Neuronal stem cell (in vitro differentiated cells): Measurements from ENCODE around the gene DRAM1.

Source experiments
- DNase-seq: peaks from one replicate; pipeline ENCODE4 v3.0.0-alpha.2; 2013; ENCODE audit warnings: low spot score
- H2AFZ ChIP-seq: one replicate; pipeline ENCODE4 v1.6.1; 2013; ENCODE audit warnings: mild to moderate bottlenecking, low read length, inconsistent platforms
- H2AK5ac ChIP-seq: 2 replicates; pipeline ENCODE4 v1.6.1; 2013; ENCODE audit warnings: low read depth, mild to moderate bottlenecking, inconsistent platforms, low read length, moderate library complexity, mixed read lengths
- H2BK120ac ChIP-seq: 2 replicates; pipeline ENCODE4 v1.6.1; 2013; ENCODE audit warnings: low read depth, mild to moderate bottlenecking, inconsistent platforms, low read length, moderate library complexity, mixed read lengths
- H2BK12ac ChIP-seq: one replicate; pipeline ENCODE4 v1.6.1; 2013; ENCODE audit warnings: low read length, inconsistent platforms
- H2BK15ac ChIP-seq: 2 replicates; pipeline ENCODE4 v1.6.1; 2013; ENCODE audit warnings: mild to moderate bottlenecking, low read length, inconsistent platforms, mixed read lengths
- H2BK5ac ChIP-seq: one replicate; pipeline ENCODE4 v1.6.1; 2013; ENCODE audit warnings: inconsistent platforms, mild to moderate bottlenecking, low read length, moderate library complexity
- H3K14ac ChIP-seq: one replicate; pipeline ENCODE4 v1.6.1; 2013; ENCODE audit warnings: low read length, inconsistent platforms
- H3K18ac ChIP-seq: 2 replicates; pipeline ENCODE4 v1.6.1; 2013; ENCODE audit warnings: low read length, inconsistent platforms
- H3K23ac ChIP-seq: 2 replicates; pipeline ENCODE4 v1.6.1; 2013; ENCODE audit warnings: low read depth, mild to moderate bottlenecking, mixed read lengths, low read length, inconsistent platforms; ENCODE audit not compliant: poor library complexity
- H3K27ac ChIP-seq: replicated peaks from 3 replicates; pipeline ENCODE4 v1.5.1; 2013; ENCODE audit warnings: low read length, inconsistent platforms
- H3K27me3 ChIP-seq, 3 experiments: 2 replicates each; pipeline ENCODE4 v1.6.1; 2013; ENCODE audit warnings: low read length in 3 of 3, mild to moderate bottlenecking in 2 of 3, inconsistent platforms in 1 of 3, low read depth in 1 of 3, mixed read lengths in 1 of 3, moderate library complexity in 1 of 3; ENCODE audit not compliant: control insufficient read depth in 3 of 3, insufficient read depth in 3 of 3
- H3K36me3 ChIP-seq, 2 donors: replicated peaks in 1 of 2; 2 replicates each; pipeline ENCODE4 v1.6.1; 2013; ENCODE audit warnings: low read length in 2 of 2; ENCODE audit not compliant: control insufficient read depth in 2 of 2, insufficient read depth in 2 of 2
- H3K4ac ChIP-seq: 2 replicates; pipeline ENCODE4 v1.6.1; 2013; ENCODE audit warnings: inconsistent platforms, mild to moderate bottlenecking, low read length, moderate library complexity
- H3K4me1 ChIP-seq, 2 donors: 1 replicate in 1 of 2; 2 replicates in 1 of 2; pipeline ENCODE4 v1.6.1; 2013; ENCODE audit warnings: low read length in 2 of 2, low read depth in 1 of 2; ENCODE audit not compliant: control insufficient read depth in 2 of 2, insufficient read depth in 1 of 2
- H3K4me2 ChIP-seq: one replicate; pipeline ENCODE4 v1.6.1; 2013; ENCODE audit warnings: mild to moderate bottlenecking, low read length, inconsistent platforms; ENCODE audit not compliant: insufficient read depth, poor library complexity, severe bottlenecking
- H3K4me3 ChIP-seq, 2 donors: 2 replicates each; pipeline ENCODE4 v1.5.1; 2013; ENCODE audit warnings: low read length in 2 of 2, mild to moderate bottlenecking in 2 of 2, inconsistent platforms in 1 of 2, moderate library complexity in 1 of 2
- H3K79me1 ChIP-seq: one replicate; pipeline ENCODE4 v1.6.1; 2013; ENCODE audit warnings: low read depth, mild to moderate bottlenecking, inconsistent platforms, low read length, moderate library complexity
- H3K9ac ChIP-seq: one replicate; pipeline ENCODE4 v1.6.1; 2013; ENCODE audit warnings: mild to moderate bottlenecking, low read depth, low read length, inconsistent platforms; ENCODE audit not compliant: poor library complexity
- H3K9me3 ChIP-seq, 2 donors: replicated peaks in 1 of 2; 2 replicates each; pipeline versions ENCODE3 to v1.6.1; 2013; ENCODE audit warnings: low read length in 2 of 2, mild to moderate bottlenecking in 2 of 2, inconsistent platforms in 1 of 2, low read depth in 1 of 2, mixed read lengths in 1 of 2, moderate library complexity in 1 of 2; ENCODE audit not compliant: control insufficient read depth in 2 of 2, insufficient read depth in 1 of 2
- H4K8ac ChIP-seq: one replicate; pipeline ENCODE4 v1.6.1; 2013; ENCODE audit warnings: low read depth, mild to moderate bottlenecking, inconsistent platforms, low read length, moderate library complexity
- H4K91ac ChIP-seq: one replicate; pipeline ENCODE4 v1.6.1; 2013; ENCODE audit warnings: low read length, low read depth, mild to moderate bottlenecking, inconsistent platforms; ENCODE audit not compliant: poor library complexity
- WGBS, 2 donors: extraction: QIAGEN DNeasy Blood & Tissue Kit; methylation state at CpG; one replicate each; pipeline ENCODE4 v1.1.7; 2013; ENCODE audit warnings: missing lambda C conversion rate in 2 of 2, mixed read lengths in 1 of 2; ENCODE audit not compliant: insufficient read length in 2 of 2, insufficient replicate concordance in 1 of 2; ENCODE audit errors: extremely low coverage in 2 of 2; 5-methylcytosine and 5-hydroxymethylcytosine counted together

Gene DRAM1

GRCh38 chr12:101927036-101927435 lies 49.7 kb downstream of the DRAM1 start:
- Histone ChIP-seq H3K4me3 (no peak overlapping the region), H2BK12ac (no peak overlapping the region), H2BK5ac (no peak overlapping the region), H4K8ac (no peak overlapping the region), H3K27me3 (peaks cover 0 to 3% (median 0%) of the 10 kb centered on the region in 3 experiments), H2BK15ac (no peak overlapping the region), H2AFZ (no peak overlapping the region), H3K4me2 (no peak overlapping the region), H3K79me1 (no peaks in the 10 kb centered on the region), H3K9ac (no peak overlapping the region), H4K91ac (no peak overlapping the region), H3K14ac (no peak overlapping the region), H3K4ac (no peak overlapping the region), H3K36me3 (no peaks in the 10 kb centered on the region), H3K4me1 (no peaks in the 10 kb centered on the region), H3K18ac (no peak overlapping the region), H3K9me3 (no peaks in the 10 kb centered on the region), H3K23ac (no peak overlapping the region), H3K27ac (no peak overlapping the region), H2BK120ac (no peak overlapping the region), H2AK5ac (no peak overlapping the region)
- no peak for DNase-seq

GRCh38 chr12:101927999-101928398 lies 50.6 kb downstream of the DRAM1 start:
- no peak overlapping the region for H2BK12ac ChIP-seq
- no peak overlapping the region for H3K27ac ChIP-seq
- no peaks in the 10 kb centered on the region for H3K4me1 ChIP-seq

GRCh38 chr12:101928556-101928955 lies 51.2 kb downstream of the DRAM1 start:
- no peak overlapping the region for H3K4me2 ChIP-seq
- no peaks in the 10 kb centered on the region for H3K4me1 ChIP-seq
- no peaks in the 10 kb centered on the region for H3K79me1 ChIP-seq
- no peaks in the 10 kb centered on the region for H3K9me3 ChIP-seq
- no peak overlapping the region for H2AFZ ChIP-seq
- no peak overlapping the region for H4K91ac ChIP-seq
- H2BK12ac ChIP-seq: no peak overlapping the region
- no peak overlapping the region for H2BK5ac ChIP-seq
- no peak overlapping the region for H2BK15ac ChIP-seq
- no peak overlapping the region for H3K14ac ChIP-seq
- no peak overlapping the region for H2BK120ac ChIP-seq
- H4K8ac ChIP-seq: no peak overlapping the region
- WGBS, 2 donors: no CpG with 5 or more reads among the region's 5 CpGs
- H3K9ac ChIP-seq: no peak overlapping the region
- H3K27me3 ChIP-seq: peaks cover 0 to 3% (median 0%) of the 10 kb centered on the region in 3 experiments
- H3K27ac ChIP-seq: no peak overlapping the region
- H3K4me3 ChIP-seq: no peak overlapping the region
- no peak overlapping the region for H3K23ac ChIP-seq
- no peak overlapping the region for H3K18ac ChIP-seq
- H3K4ac ChIP-seq: no peak overlapping the region
- H3K36me3 ChIP-seq: no peaks in the 10 kb centered on the region
- H2AK5ac ChIP-seq: no peak overlapping the region
- DNase-seq: no peak

More at GRCh38 chr12:101927999-101928398, 50.6 kb downstream of the DRAM1 start:
- H3K4ac ChIP-seq: no peak overlapping the region
- no CpG with 5 or more reads among the region's 4 CpGs for WGBS, 2 donors
- H2AK5ac ChIP-seq: no peak overlapping the region
- no peak overlapping the region for H3K9ac ChIP-seq
- no peak overlapping the region for H3K18ac ChIP-seq
- no peak overlapping the region for H3K4me2 ChIP-seq
- peaks cover 0 to 3% (median 0%) of the 10 kb centered on the region in 3 experiments for H3K27me3 ChIP-seq
- no peaks in the 10 kb centered on the region for H3K36me3 ChIP-seq
- no peak overlapping the region for H2BK120ac ChIP-seq
- no peak overlapping the region for H3K23ac ChIP-seq
- no peak for DNase-seq
- no peak overlapping the region for H2BK5ac ChIP-seq
- no peak overlapping the region for H4K8ac ChIP-seq
- H3K4me3 ChIP-seq: no peak overlapping the region
- no peak overlapping the region for H4K91ac ChIP-seq
- no peak overlapping the region for H3K14ac ChIP-seq
- H2BK15ac ChIP-seq: no peak overlapping the region
- no peaks in the 10 kb centered on the region for H3K79me1 ChIP-seq
- H2AFZ ChIP-seq: no peak overlapping the region
- no peaks in the 10 kb centered on the region for H3K9me3 ChIP-seq

GRCh38 chr12:101929365-101930041 lies 52.1 kb downstream of the DRAM1 start:
- no peak overlapping the region for H2BK12ac ChIP-seq
- no peak overlapping the region for H4K8ac ChIP-seq
- H3K9me3 ChIP-seq: no peaks in the 10 kb centered on the region
- H3K9ac ChIP-seq: no peak overlapping the region
- peaks cover 0 to 3% (median 0%) of the 10 kb centered on the region in 3 experiments for H3K27me3 ChIP-seq
- no peak overlapping the region for H2BK5ac ChIP-seq
- H3K23ac ChIP-seq: no peak overlapping the region
- H3K4me2 ChIP-seq: no peak overlapping the region
- H3K4ac ChIP-seq: no peak overlapping the region
- no peak overlapping the region for H2BK120ac ChIP-seq
- H3K4me1 ChIP-seq: no peaks in the 10 kb centered on the region
- no peaks in the 10 kb centered on the region for H3K79me1 ChIP-seq
- WGBS, 2 donors: no CpG with 5 or more reads among the region's 11 CpGs
- no peak overlapping the region for H2BK15ac ChIP-seq
- no peak overlapping the region for H2AK5ac ChIP-seq
- no peak overlapping the region for H3K27ac ChIP-seq
- no peak overlapping the region for H2AFZ ChIP-seq
- H3K18ac ChIP-seq: no peak overlapping the region
- H4K91ac ChIP-seq: no peak overlapping the region
- H3K36me3 ChIP-seq: no peaks in the 10 kb centered on the region
- no peak overlapping the region for H3K4me3 ChIP-seq
- no peak overlapping the region for H3K14ac ChIP-seq
- no peak for DNase-seq
